Endothelial cell of umbilical vein (primary cell): ENCODE measurements around the gene PPP5C. TPM values are rescaled to one million over a fixed set of nuclear protein-coding genes. Genes with fewer than 3 reads are reported as not detected.
"Not testable (repeated sequence)": the region's sequence is repeated elsewhere in the genome, so short reads cannot be mapped to it uniquely, and the experiment has no call there.

ENCODE experiments used
- BruUV-seq: library from RNA; stranded (reverse); fragments of 400-500 nt; replicated peaks from 2 replicates; lab custom pipeline; 2021; lab: Mats Ljungman, UMichigan
- CTCF ChIA-PET: fragments of 300-600, 350-600 bp; sonication (Branson Sonifier 250); formaldehyde crosslinking; loops from one replicate; lab custom pipeline; 2021; ENCODE audit warnings: antibody characterized with exemption, inconsistent platforms; lab: Charles Lee
- POLR2A ChIA-PET: fragments of 300-600, 350-600 bp; sonication (Branson Sonifier 250); formaldehyde crosslinking; loops from one replicate; lab custom pipeline; 2021; ENCODE audit warnings: antibody characterized with exemption, inconsistent platforms; lab: Charles Lee
- DNase-seq: peaks from one replicate; pipeline ENCODE4 v3.0.0-alpha.2; 2011; ENCODE audit warnings: low read depth, low spot score
- FAIRE-seq: peaks from 2 replicates; lab custom pipeline; 2011; peaks lifted over from hg19 to GRCh38; lab: Jason Lieb, UNC
- H2AFZ ChIP-seq: 2 replicates; pipeline ENCODE4 v1.6.0; 2012; ENCODE audit warnings: low read depth, low read length, control low read depth, inconsistent platforms
- H3K27ac ChIP-seq: 2 replicates; pipeline ENCODE4 v1.5.1; 2011; ENCODE audit warnings: low read depth, mild to moderate bottlenecking, control low read depth, low read length, moderate library complexity; ENCODE audit not compliant: insufficient read depth
- H3K27me3 ChIP-seq, 2 experiments: 2 replicates each; pipeline versions ENCODE4 v1.6.0 to v1.6.1; 2011; ENCODE audit warnings: low read length in 2 of 2, mixed read lengths in 1 of 2; ENCODE audit not compliant: control insufficient read depth in 2 of 2, insufficient read depth in 2 of 2
- H3K36me3 ChIP-seq, 2 experiments: 2 replicates in 1 of 2; 3 replicates in 1 of 2; pipeline ENCODE4 v1.5.1; 2011; ENCODE audit warnings: low read length in 2 of 2, mild to moderate bottlenecking in 1 of 2, moderate library complexity in 1 of 2; ENCODE audit not compliant: control insufficient read depth in 2 of 2, insufficient read depth in 2 of 2; ENCODE audit errors: extremely low read depth in 1 of 2
- H3K4me1 ChIP-seq: 3 replicates; pipeline ENCODE4 v1.5.1; 2011; ENCODE audit warnings: mild to moderate bottlenecking, low read length; ENCODE audit not compliant: control insufficient read depth, insufficient read depth; ENCODE audit errors: extremely low read depth
- H3K4me2 ChIP-seq: 2 replicates; pipeline ENCODE4 v1.6.1; 2011; ENCODE audit warnings: low read length, control low read depth, mixed read lengths; ENCODE audit not compliant: insufficient read depth
- H3K4me3 ChIP-seq, 3 experiments: fragments of 200-600 bp in 1 of 3; sonication (generic), shearing (Covaris generic) in 1 of 3; replicated peaks in 1 of 3; 2 replicates each; pipeline ENCODE4 v1.5.1; 2011 to 2016; ENCODE audit warnings: control low read depth in 3 of 3, low read length in 3 of 3, mild to moderate bottlenecking in 2 of 3, inconsistent platforms in 1 of 3, low read depth in 1 of 3, moderate library complexity in 1 of 3; ENCODE audit not compliant: insufficient read depth in 1 of 3
- H3K79me2 ChIP-seq: 2 replicates; pipeline ENCODE4 v1.6.0; 2012; ENCODE audit warnings: low read length, inconsistent platforms; ENCODE audit not compliant: control insufficient read depth, insufficient read depth
- H3K9ac ChIP-seq: replicated peaks from 2 replicates; pipeline ENCODE3; 2011; ENCODE audit warnings: low read length, control low read depth; ENCODE audit not compliant: insufficient read depth; ENCODE audit errors: extremely low read depth
- H3K9me1 ChIP-seq: replicated peaks from 3 replicates; pipeline ENCODE4 v1.6.0; 2011; ENCODE audit warnings: mild to moderate bottlenecking, low read length; ENCODE audit not compliant: control insufficient read depth, insufficient read depth; ENCODE audit errors: extremely low read depth
- H3K9me3 ChIP-seq: replicated peaks from 2 replicates; pipeline ENCODE4 v1.5.1; 2012; ENCODE audit warnings: low read length, inconsistent platforms; ENCODE audit not compliant: control insufficient read depth, insufficient read depth
- H4K20me1 ChIP-seq: replicated peaks from 2 replicates; pipeline ENCODE3; 2011; ENCODE audit warnings: mild to moderate bottlenecking, low read length; ENCODE audit not compliant: control insufficient read depth, insufficient read depth; ENCODE audit errors: extremely low read depth
- FOS ChIP-seq: IDR thresholded peaks from 2 replicates; pipeline ENCODE4 v1.6.1; 2011; ENCODE audit warnings: mild to moderate bottlenecking, low read length, moderate library complexity, borderline replicate concordance; ENCODE audit not compliant: insufficient read depth
- MAX ChIP-seq: IDR thresholded peaks from 2 replicates; pipeline ENCODE4 v1.6.1; 2011; ENCODE audit not compliant: insufficient read depth, insufficient read length
- POLR2AphosphoS5 ChIP-seq: IDR thresholded peaks from 2 replicates; pipeline ENCODE4 v1.6.1; 2012; ENCODE audit warnings: low read depth, mild to moderate bottlenecking, control low read depth, low read length, moderate library complexity; ENCODE audit not compliant: insufficient read depth
- dilution Hi-C: fragments of 300-500 bp; cut with MboI; formaldehyde crosslinking; loops from one replicate; pipeline ENCODE4 v1.15.0; 2019; ENCODE audit warnings: low sequenced_read_pairs; ENCODE audit not compliant: extremely low pct_ligation_motif_present
- intact Hi-C: fragments of 100-400 bp; cut with micrococcal nuclease; formaldehyde crosslinking; loops from one replicate; pipeline ENCODE4 v1.10.0; 2022
- polyA plus RNA-seq, 4 experiments: library from polyadenylated mRNA; depleted of rRNA in 3 of 4; stranded (reverse) in 3 of 4; unstranded in 1 of 4; fragments of >200 nt; gene quantifications; 2 replicates each; pipeline versions ENCODE4 v1.2.1 to v1.2.3, GENCODE V29; 2011 to 2012; ENCODE audit warnings: missing spikeins in 1 of 4
- total RNA-seq: library from RNA; stranded (reverse); gene quantifications from 2 replicates; pipeline ENCODE4 v1.2.3, GENCODE V29; 2021

The PPP5C gene
- total and polyA plus RNA-seq, 2 donors (not counting 3 experiments of a cell fraction or from before 2014, with no cell fraction given): 114 to 172 TPM

DNA sequence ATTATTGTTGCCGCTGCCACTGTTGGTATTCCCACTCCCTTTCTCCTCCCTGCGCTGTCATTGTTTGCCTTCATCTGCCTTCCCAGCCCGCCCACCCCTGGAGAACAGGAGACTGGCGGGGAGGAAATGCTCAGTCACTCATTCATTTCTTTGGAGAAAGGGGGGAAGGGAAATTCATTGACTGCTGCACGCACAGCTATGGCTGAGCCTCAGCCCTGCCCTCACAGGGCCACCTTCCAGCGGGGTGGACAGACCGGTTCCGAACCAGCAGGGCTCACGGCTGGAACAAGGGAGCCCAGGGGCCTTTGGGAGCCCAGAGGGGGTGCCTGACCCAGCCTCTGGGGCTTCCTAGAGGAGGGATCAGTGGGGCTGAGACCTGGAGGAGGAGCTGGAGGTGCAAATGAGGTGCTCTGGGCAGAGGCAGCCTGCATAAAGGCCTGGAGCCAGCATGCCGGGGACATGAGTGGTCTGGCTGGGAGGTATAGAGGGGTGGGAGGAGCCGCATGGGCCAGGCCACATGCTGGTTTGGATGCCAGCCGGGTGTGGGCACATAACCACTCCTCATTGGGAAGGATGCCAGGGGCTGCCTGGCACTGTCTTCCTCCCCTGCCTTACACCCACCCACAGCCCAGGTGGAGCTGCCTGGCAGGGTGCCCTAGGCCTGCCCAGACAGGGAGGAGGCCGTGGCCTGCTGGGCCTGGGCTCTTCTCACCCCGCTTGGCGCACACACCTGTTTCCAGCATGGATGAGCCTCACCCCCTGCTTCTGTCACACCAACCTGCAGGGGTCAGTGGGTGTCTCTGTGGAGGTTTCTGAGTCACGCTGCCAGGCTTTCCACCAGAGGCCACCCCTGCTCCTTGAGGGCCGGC is 26.8 kb downstream of the PPP5C start:
- peaks cover 13 to 19% of the 10 kb centered on the region in 2 experiments for H3K36me3 ChIP-seq
- peaks cover 43% of the 10 kb centered on the region for H3K79me2 ChIP-seq
- no peaks in the 10 kb centered on the region for H3K27me3 ChIP-seq
- DNase-seq (peak; percentile 81), FAIRE-seq (peak; percentile 95)
- intact Hi-C loops (loop anchor here (1.0 kb wide), 3 partner anchors 22 to 93 kb away; partner anchors contain the start of gene PPP5C), dilution Hi-C loops (no loop called here)
- no TSS peak for BruUV-seq
- TF ChIP-seq POLR2AphosphoS5 (peak; percentile 13), FOS (no peak)
- H3K4me3 ChIP-seq: no peak overlapping the region
- ChIA-PET POLR2A (no interaction called here), CTCF (interaction anchor here (1.3 to 4.5 kb wide), 7 partner anchors 16 to 93 kb away, joined by 4 to 37 read pairs (median 5); partner anchors contain the start of gene PPP5C)
- no peaks in the 10 kb centered on the region for H3K9me3 ChIP-seq
- H4K20me1 ChIP-seq: no peaks in the 10 kb centered on the region
- peak overlapping the region; percentile 16 for H3K9ac ChIP-seq
- H3K27ac ChIP-seq: peak overlapping the region; percentile 82
- peak overlapping the region; percentile 26 for H3K4me2 ChIP-seq
- H3K4me1 ChIP-seq: peaks cover 34% of the 10 kb centered on the region
- no peak overlapping the region for H2AFZ ChIP-seq
- H3K9me1 ChIP-seq: no peaks in the 10 kb centered on the region

- H3K9me1 ChIP-seq: no peaks in the 10 kb centered on the region
- no peak overlapping the region for H3K4me3 ChIP-seq
- ChIA-PET POLR2A (no interaction called here), CTCF (interaction anchor here (1.4 to 4.5 kb wide), 2 partner anchors 23 to 94 kb away, joined by 4 to 37 read pairs; no protein-coding TSS in a partner anchor)
- H3K27me3 ChIP-seq: no peaks in the 10 kb centered on the region
- no TSS peak for BruUV-seq
- no peak for TF ChIP-seq MAX
- H3K79me2 ChIP-seq: peaks cover 43% of the 10 kb centered on the region
- FAIRE-seq (no peak), DNase-seq (no peak)
- dilution Hi-C loops: no loop called here
- H3K36me3 ChIP-seq: peaks cover 16 to 17% of the 10 kb centered on the region in 2 experiments
- intact Hi-C loops: no loop called here
- H3K4me2 ChIP-seq: no peak overlapping the region
- no peak overlapping the region for H2AFZ ChIP-seq
- H3K9me3 ChIP-seq: no peaks in the 10 kb centered on the region
- no peak overlapping the region for H3K9ac ChIP-seq
- H4K20me1 ChIP-seq: no peaks in the 10 kb centered on the region
- H3K27ac ChIP-seq: peak overlapping the region; percentile 82
- H3K4me1 ChIP-seq: peaks cover 34% of the 10 kb centered on the region
Measured at GRCh38 chr19:46374536-46375475, 27.9 kb downstream of the PPP5C start.

- H3K27ac ChIP-seq, POLR2A ChIA-PET, H3K27me3 ChIP-seq, H3K9me3 ChIP-seq, H3K4me2 ChIP-seq, intact Hi-C loops, H3K9ac ChIP-seq, FAIRE-seq, H4K20me1 ChIP-seq, BruUV-seq, DNase-seq, H3K4me3 ChIP-seq, H3K9me1 ChIP-seq, dilution Hi-C loops, H2AFZ ChIP-seq: not testable (repeated sequence)
- peaks cover 34% of the 10 kb centered on the region for H3K4me1 ChIP-seq
- peaks cover 17 to 18% of the 10 kb centered on the region in 2 experiments for H3K36me3 ChIP-seq
- CTCF ChIA-PET: interaction anchor here (4.5 kb wide), 1 partner anchor 95 kb away, joined by 37 read pairs; no protein-coding TSS in a partner anchor
- H3K79me2 ChIP-seq: peaks cover 42% of the 10 kb centered on the region
Measured at GRCh38 chr19:46375476-46376067, 28.7 kb downstream of the PPP5C start.
